GM12878 (cell line): ENCODE measurements around the gene ZSWIM2. TPM values are rescaled to one million over a fixed set of nuclear protein-coding genes. Genes with fewer than 3 reads are reported as not detected.
"Not testable (repeated sequence)": the region's sequence is repeated elsewhere in the genome, so short reads cannot be mapped to it uniquely, and the experiment has no call there.

Experiments used
- ATAC-seq: fragments of 200-7000 bp; cut with Tn5 transposase; 3 replicates; pipeline ENCODE4 v1.9.1; 2020; ENCODE audit warnings: mild to moderate bottlenecking, moderate library complexity
- BruUV-seq: library from RNA; stranded (reverse); fragments of 400-500 nt; replicated peaks from 2 replicates; lab custom pipeline; 2021; lab: Mats Ljungman, UMichigan
- CTCF ChIA-PET: fragments of 300-600 bp; sonication (Branson Sonifier 250); formaldehyde crosslinking; extraction: SDS; loops from one replicate; lab custom pipeline; 2021; ENCODE audit warnings: inconsistent platforms; lab: Yijun Ruan, JAX
- POLR2A ChIA-PET: fragments of 350-600 bp; formaldehyde crosslinking; extraction: SDS; loops from one replicate; lab custom pipeline; 2021; ENCODE audit warnings: inconsistent platforms; lab: Charles Lee
- RAD21 ChIA-PET: fragments of 300-600 bp; sonication (Branson Sonifier 250); formaldehyde crosslinking; loops from one replicate; lab custom pipeline; 2023; ENCODE audit warnings: antibody characterized with exemption; ENCODE audit not compliant: unreplicated experiment; lab: Charles Lee
- SMC1A ChIA-PET: fragments of 300-600 bp; sonication (Branson Sonifier 250); formaldehyde crosslinking; loops from one replicate; lab custom pipeline; 2023; ENCODE audit not compliant: unreplicated experiment, uncharacterized antibody; lab: Charles Lee
- DNase-seq: peaks from one replicate; pipeline ENCODE4 v3.0.0-alpha.2; 2011; ENCODE audit warnings: low read depth, low spot score
- FAIRE-seq: peaks from 3 replicates; lab custom pipeline; 2011; peaks lifted over from hg19 to GRCh38; lab: Jason Lieb, UNC
- H2AFZ ChIP-seq: 2 replicates; pipeline ENCODE4 v1.6.0; 2011; ENCODE audit warnings: low read depth, low read length, control low read depth; ENCODE audit not compliant: control insufficient read depth
- H3K27ac ChIP-seq: 2 replicates; pipeline ENCODE4 v1.5.1; 2011; ENCODE audit warnings: control low read depth; ENCODE audit not compliant: control insufficient read depth, insufficient read depth
- H3K27me3 ChIP-seq, 2 experiments: replicated peaks in 1 of 2; 2 replicates each; pipeline versions ENCODE4 v1.6.0 to v1.6.1; 2011; ENCODE audit warnings: low read length in 1 of 2; ENCODE audit not compliant: control insufficient read depth in 2 of 2, insufficient read depth in 2 of 2
- H3K36me3 ChIP-seq, 2 experiments: 2 replicates each; pipeline ENCODE4 v1.5.1; 2011; ENCODE audit warnings: low read length in 1 of 2; ENCODE audit not compliant: control insufficient read depth in 2 of 2, insufficient read depth in 2 of 2
- H3K4me1 ChIP-seq: 2 replicates; pipeline ENCODE4 v1.6.1; 2011; ENCODE audit warnings: mild to moderate bottlenecking, low read length, moderate library complexity, mixed read lengths; ENCODE audit not compliant: control insufficient read depth, insufficient read depth
- H3K4me2 ChIP-seq: 2 replicates; pipeline ENCODE4 v1.6.0; 2011; ENCODE audit warnings: control low read depth; ENCODE audit not compliant: control insufficient read depth, insufficient read depth
- H3K4me3 ChIP-seq: fragments of 200-600 bp; sonication (generic); 2 replicates; pipeline ENCODE4 v1.5.1; 2016
- H3K79me2 ChIP-seq: 2 replicates; pipeline ENCODE4 v1.6.0; 2011; ENCODE audit warnings: low read length; ENCODE audit not compliant: control insufficient read depth, insufficient read depth
- H3K9ac ChIP-seq: 2 replicates; pipeline ENCODE4 v1.8.0; 2011; ENCODE audit warnings: low read length, control low read depth, mixed read lengths; ENCODE audit not compliant: control insufficient read depth, insufficient read depth
- H3K9me3 ChIP-seq: replicated peaks from 3 replicates; pipeline ENCODE4 v1.5.1; 2011; ENCODE audit warnings: mild to moderate bottlenecking, low read length; ENCODE audit not compliant: control insufficient read depth, insufficient read depth
- H4K20me1 ChIP-seq: 2 replicates; pipeline ENCODE4 v1.6.0; 2011; ENCODE audit not compliant: control insufficient read depth, insufficient read depth
- ASH2L ChIP-seq: fragments of 300-600, 200-600 bp; sonication (generic); IDR thresholded peaks from 2 replicates; pipeline ENCODE4 v1.6.1; 2017; ENCODE audit warnings: low read depth, mild to moderate bottlenecking, borderline replicate concordance
- BRCA1 ChIP-seq: IDR thresholded peaks from 2 replicates; pipeline ENCODE4 v1.6.1; 2011; ENCODE audit warnings: low read depth, low read length, improper control_type of control experiment
- CEBPB ChIP-seq, 2 experiments: fragments of 150-350 bp in 1 of 2; IDR thresholded peaks; 2 replicates each; pipeline ENCODE4 v1.6.1; 2012 to 2014; ENCODE audit warnings: low read depth in 2 of 2, low read length in 2 of 2, borderline replicate concordance in 1 of 2, inconsistent platforms in 1 of 2
- CREM ChIP-seq: IDR thresholded peaks from 2 replicates; pipeline ENCODE4 v1.6.1; 2014; ENCODE audit warnings: antibody characterized with exemption, low read depth
- GABPA ChIP-seq: IDR thresholded peaks from 2 replicates; pipeline ENCODE4 v1.6.1; 2014; ENCODE audit warnings: antibody characterized with exemption, low read depth, mild to moderate bottlenecking, inconsistent platforms
- HDAC2 ChIP-seq: fragments of 200-600 bp; sonication (generic); IDR thresholded peaks from 2 replicates; pipeline ENCODE4 v1.6.1; 2017
- LARP7 ChIP-seq: fragments of 450-650 bp; IDR thresholded peaks from 2 replicates; pipeline ENCODE4 v1.6.1; 2017; ENCODE audit warnings: mild to moderate bottlenecking
- NFYA ChIP-seq: IDR thresholded peaks from 2 replicates; pipeline ENCODE4 v1.6.1; 2011; ENCODE audit warnings: low read depth, mild to moderate bottlenecking, low read length, improper control_type of control experiment, borderline replicate concordance
- PAX5 ChIP-seq: IDR thresholded peaks from 2 replicates; pipeline ENCODE4 v1.6.1; 2011; ENCODE audit warnings: low read depth, low read length, borderline replicate concordance
- RELA ChIP-seq: fragments of 450-650 bp; IDR thresholded peaks from 2 replicates; pipeline ENCODE4 v1.8.0; 2014; ENCODE audit warnings: borderline replicate concordance; ENCODE audit not compliant: partially characterized antibody
- SMAD5 ChIP-seq: IDR thresholded peaks from 2 replicates; pipeline ENCODE4 v1.6.1; 2016; ENCODE audit warnings: antibody characterized with exemption, low read depth
- STAT3 ChIP-seq: IDR thresholded peaks from 2 replicates; pipeline ENCODE4 v1.6.1; 2011; ENCODE audit warnings: low read depth, low read length, improper control_type of control experiment
- ZBED1 ChIP-seq: IDR thresholded peaks from 2 replicates; pipeline ENCODE4 v1.6.1; 2016; ENCODE audit warnings: borderline replicate concordance
- ZNF24 ChIP-seq: fragments of 450-650 bp; IDR thresholded peaks from 2 replicates; pipeline ENCODE4 v1.6.1; 2017; ENCODE audit warnings: antibody characterized with exemption, mild to moderate bottlenecking
- WGBS: methylation state at CpG from one replicate; pipeline ENCODE4 v1.1.6; 2016; ENCODE audit warnings: low lambda C conversion rate; ENCODE audit not compliant: insufficient replicate concordance, insufficient coverage; ENCODE audit errors: missing lambda C conversion rate; 5-methylcytosine and 5-hydroxymethylcytosine counted together
- in situ Hi-C: fragments of 300-500 bp; cut with MboI; formaldehyde crosslinking; loops from 9 replicates; pipeline ENCODE4 v1.14.3; 2018; ENCODE audit warnings: mixed read lengths
- intact Hi-C: fragments of 100-400 bp; cut with micrococcal nuclease; formaldehyde crosslinking; loops from one replicate; pipeline ENCODE4 v1.14.2; 2022; ENCODE audit not compliant: unreplicated experiment
- polyA plus RNA-seq, 11 experiments: library from polyadenylated mRNA; depleted of rRNA in 4 of 11; unstranded in 6 of 11; stranded (reverse) in 5 of 11; fragments of >200 nt; fragmentation: Nextera tagmentation in 4 of 11; fragmentation: Illumina TruSeq in 1 of 11; extraction: Ambion mirVana in 4 of 11; extraction: Trizol in 1 of 11; gene quantifications; 1 replicate in 1 of 11; 2 replicates in 10 of 11; pipeline versions ENCODE4 v1.2.1 to v1.2.3, GENCODE V29; 2011 to 2016; ENCODE audit warnings: inconsistent platforms in 2 of 11, missing spikeins in 2 of 11, low read depth in 1 of 11
- total RNA-seq, 4 experiments: library from RNA; depleted of rRNA in 3 of 4; stranded (reverse); fragments of >200 nt in 3 of 4; fragmentation: Illumina TruSeq in 1 of 4; extraction: Trizol in 1 of 4; gene quantifications; 2 replicates each; pipeline versions ENCODE4 v1.2.1 to v1.2.3, GENCODE V29; 2013 to 2021

ZSWIM2 gene
- total and polyA plus RNA-seq, 10 of the 15 experiments (the other 5 are each of a cell fraction or from before 2014, with no cell fraction given), result not detected

GRCh38 chr2:186896220-186896619, 47.2 kb upstream of the ZSWIM2 start:
- DNase-seq, H3K9ac ChIP-seq, H3K4me3 ChIP-seq, ATAC-seq, H3K79me2 ChIP-seq, H4K20me1 ChIP-seq, H3K36me3 ChIP-seq, H3K27me3 ChIP-seq, H3K4me2 ChIP-seq, FAIRE-seq, CTCF ChIA-PET, BruUV-seq, H3K9me3 ChIP-seq, POLR2A ChIA-PET, SMC1A ChIA-PET, H2AFZ ChIP-seq, H3K27ac ChIP-seq, in situ Hi-C loops, intact Hi-C loops, H3K4me1 ChIP-seq: not testable (repeated sequence)
- RAD21 ChIA-PET, result interaction anchor here (1.0 kb wide), 1 partner anchor 8 kb away, joined by 4 read pairs; no protein-coding TSS in a partner anchor
- WGBS, result 31% methylated on average over 3 of the region's 3 CpGs

DNA sequence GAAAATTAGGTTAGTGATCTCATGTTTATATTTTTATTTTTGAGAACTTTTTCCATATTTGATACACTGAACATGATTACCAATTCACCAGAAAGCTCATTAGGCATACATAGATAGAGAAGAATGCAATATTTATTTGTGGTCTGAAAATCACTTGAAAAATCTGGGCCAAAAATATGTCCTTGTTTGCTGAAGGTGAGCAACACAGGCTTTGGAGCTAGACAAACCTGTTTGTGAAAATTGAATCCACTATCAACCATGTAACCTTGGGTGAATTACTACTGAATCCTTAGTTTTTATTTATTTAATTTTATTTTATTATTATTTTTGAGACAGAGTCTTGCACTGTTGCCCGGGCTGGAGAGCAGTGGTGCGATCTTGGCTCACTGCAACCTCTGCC, 46.5 kb upstream of the ZSWIM2 start:
- TF ChIP-seq STAT3, result no peak
- no peak for TF ChIP-seq PAX5
- TF ChIP-seq GABPA, result no peak
- no peak for TF ChIP-seq HDAC2
- no peak for TF ChIP-seq LARP7
- TF ChIP-seq CREM, result no peak
- TF ChIP-seq NFYA, result no peak
- TF ChIP-seq ZNF24, result no peak
- TF ChIP-seq ASH2L, result no peak
- no peak for TF ChIP-seq BRCA1
- no peak for TF ChIP-seq ZBED1
- TF ChIP-seq CEBPB (IDR thresholded peaks at IDR 0.05; ENCODE audit: borderline replicate concordance in 1 of 2, low read depth in 2 of 2, low read length in 2 of 2), result no peak
- TF ChIP-seq SMAD5, result no peak
- TF ChIP-seq RELA, result no peak
- 44% methylated on average over 2 of the region's 2 CpGs for WGBS
- FAIRE-seq (no peak), DNase-seq (no peak), ATAC-seq (no peak)
- no peaks in the 10 kb centered on the region for H3K4me1 ChIP-seq
- H4K20me1 ChIP-seq, result no peaks in the 10 kb centered on the region
- H3K27ac ChIP-seq, result no peak overlapping the region
- in situ Hi-C loops, result no loop called here
- ChIA-PET SMC1A (interaction anchor here (1.1 to 1.5 kb wide), 2 partner anchors 12 to 241 kb away, joined by 3 read pairs; no protein-coding TSS in a partner anchor), POLR2A (no interaction called here), CTCF (interaction anchor here (0.6 to 1.6 kb wide), 2 partner anchors 8 to 686 kb away, joined by 3 to 5 read pairs; no protein-coding TSS in a partner anchor), RAD21 (interaction anchor here (1.0 kb wide), 1 partner anchor 9 kb away, joined by 4 read pairs; no protein-coding TSS in a partner anchor)
- H3K9ac ChIP-seq, result no peak overlapping the region
- intact Hi-C loops, result no loop called here
- no peaks in the 10 kb centered on the region for H3K36me3 ChIP-seq
- H3K4me2 ChIP-seq, result no peak overlapping the region
- no peaks in the 10 kb centered on the region for H3K27me3 ChIP-seq
- H3K4me3 ChIP-seq, result no peak overlapping the region
- no TSS peak for BruUV-seq
- H3K9me3 ChIP-seq, result no peaks in the 10 kb centered on the region
- no peak overlapping the region for H2AFZ ChIP-seq
- H3K79me2 ChIP-seq, result no peaks in the 10 kb centered on the region
